Tongue (tissue), 2 donors: ENCODE measurements around the gene SMARCD3. TPM values are rescaled to one million over a fixed set of nuclear protein-coding genes. Genes with fewer than 3 reads are reported as not detected.

ENCODE experiments used
- DNase-seq: peaks from one replicate; pipeline ENCODE4 v3.0.0-alpha.2; 2015
- total RNA-seq: library from RNA; depleted of rRNA; stranded (reverse); fragments of >200 nt; gene quantifications from one replicate; pipeline ENCODE4 v1.2.3, GENCODE V29; 2014

Gene SMARCD3
- 72.5 TPM for total RNA-seq

DNA sequence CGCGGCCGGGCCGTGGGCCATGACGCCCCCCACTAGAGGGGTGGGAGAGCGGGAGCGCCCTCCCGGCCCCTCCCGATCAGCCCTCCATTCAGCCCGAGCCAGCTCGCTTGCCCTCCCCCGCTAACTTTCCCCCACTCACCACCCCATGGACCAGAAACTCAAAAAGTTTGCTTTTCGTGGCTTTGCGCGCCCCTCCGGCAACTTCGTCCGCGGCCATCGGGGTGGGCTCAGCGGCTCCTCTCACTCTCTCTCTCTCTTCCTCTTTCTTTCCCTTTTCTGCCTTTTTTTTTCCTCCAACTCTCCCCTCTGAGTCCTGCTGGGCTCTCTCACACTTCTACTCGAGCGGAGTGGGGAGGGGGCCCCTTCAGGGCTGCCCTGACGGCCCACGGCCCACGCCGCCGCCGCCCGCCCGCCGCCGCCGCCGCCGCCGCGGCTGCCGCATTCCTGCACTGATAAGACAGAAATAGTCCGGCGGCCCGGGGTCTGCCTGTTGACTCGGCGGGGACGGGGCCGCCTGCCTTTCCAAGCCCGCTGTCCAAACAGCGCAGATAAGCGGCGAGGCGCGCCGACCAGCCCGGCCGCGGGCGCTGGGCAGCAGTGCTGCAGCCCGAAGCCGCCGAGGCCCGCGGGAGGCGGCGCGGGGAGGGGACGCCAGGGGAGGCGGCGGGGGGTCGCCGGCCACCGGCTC is at the start of gene SMARCD3:
Gene SMARCD3 (minus strand): TSS at position 349 of the 688 bp plus-strand sequence. CDS start 132 bp downstream, at position 217.
- DNase-seq = peak; percentile 84

DNA sequence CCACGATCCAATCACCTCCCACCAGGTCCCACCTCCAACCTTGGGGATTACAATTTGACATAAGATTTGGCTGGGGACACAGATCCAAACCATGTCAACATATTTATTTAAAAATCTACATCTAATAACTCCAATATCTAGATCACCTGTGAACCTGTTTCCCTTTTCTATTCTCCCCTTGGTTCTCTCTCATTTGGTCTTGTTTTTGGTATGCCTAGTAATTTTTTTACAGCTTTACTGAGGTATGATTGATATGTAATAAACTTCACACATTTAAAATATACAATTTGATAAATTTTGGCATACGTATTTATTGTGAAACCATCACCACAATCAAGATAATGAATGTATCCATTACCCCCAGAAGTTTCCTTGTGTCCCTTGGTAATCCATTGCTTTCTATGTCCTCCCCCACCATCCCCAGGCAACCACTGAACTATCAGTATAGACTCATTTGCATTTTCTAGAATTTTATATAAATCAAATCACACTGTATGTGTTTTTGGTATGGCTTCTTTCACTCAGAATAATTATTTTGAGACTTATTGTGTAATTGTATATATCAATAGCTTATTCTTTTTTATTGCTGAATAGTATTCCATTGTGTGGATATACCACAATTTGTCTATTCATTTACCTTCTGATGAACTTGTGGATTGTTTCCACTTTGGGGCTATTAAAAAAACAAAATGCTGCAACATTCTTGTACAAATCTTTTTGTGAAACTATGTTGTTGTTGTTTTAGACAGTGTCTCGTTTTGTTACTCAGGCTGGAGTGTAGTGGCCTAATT is 47.9 kb upstream of the SMARCD3 start:
- DNase-seq = no peak

DNA sequence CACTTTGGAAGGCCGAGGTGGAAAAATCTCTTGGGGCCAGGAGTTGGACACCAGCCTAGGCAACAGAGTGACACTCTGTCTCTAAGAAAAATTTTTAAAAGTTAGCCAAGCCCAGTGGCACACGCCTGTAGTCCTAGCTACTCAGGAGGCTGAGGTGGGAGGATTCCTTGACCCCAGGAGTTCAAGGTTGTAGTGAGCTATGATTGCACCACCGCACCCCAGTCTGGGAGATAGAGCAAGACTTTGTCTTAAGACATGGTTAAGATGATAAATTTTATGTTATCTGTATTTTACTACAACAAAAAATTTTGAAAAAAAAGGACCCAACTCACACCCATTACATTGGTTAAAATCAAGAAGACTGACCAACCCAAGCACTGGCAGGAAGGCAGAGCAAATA is 44.4 kb upstream of the SMARCD3 start:
- DNase-seq = no peak

DNA sequence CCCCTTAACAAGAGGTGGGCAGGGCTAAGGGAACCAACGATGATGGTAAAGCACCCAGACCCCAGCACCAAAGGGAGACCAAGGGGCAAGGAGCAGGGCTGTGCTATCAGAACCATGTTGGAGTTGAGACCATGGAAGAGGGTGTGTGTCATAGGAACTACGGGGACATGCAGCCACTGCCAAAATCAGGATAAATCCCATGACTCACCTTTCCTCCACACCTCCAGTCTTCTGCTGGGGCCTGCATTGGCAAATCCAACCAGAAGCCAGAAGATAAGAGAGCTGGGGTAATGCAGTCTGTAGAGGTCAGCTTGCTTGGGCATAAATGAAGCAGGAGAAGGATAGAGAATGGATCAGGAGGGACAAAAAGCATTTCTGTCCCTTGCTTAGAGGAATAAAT is 42.7 kb upstream of the SMARCD3 start:
- DNase-seq = no peak

DNA sequence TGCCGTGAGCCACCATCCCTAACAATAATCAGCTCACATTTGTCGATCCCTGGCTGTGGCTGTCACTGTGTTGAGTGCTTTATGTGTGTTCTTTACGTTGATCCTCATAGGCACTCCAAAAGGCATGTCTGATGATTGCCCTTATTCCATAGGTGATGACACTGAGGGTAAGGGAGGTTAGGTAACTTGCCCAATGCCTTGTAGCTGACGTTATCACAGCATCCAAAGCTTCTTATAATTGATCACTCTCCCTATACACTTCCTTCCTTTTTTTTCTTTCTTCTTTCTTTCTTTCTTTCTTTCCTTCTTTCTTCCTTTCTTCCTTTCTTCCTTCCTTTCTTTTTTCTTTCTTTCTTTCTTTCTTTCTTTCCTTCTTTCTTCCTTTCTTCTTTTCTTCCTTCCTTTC is 41.9 kb upstream of the SMARCD3 start:
- DNase-seq = no peak

DNA sequence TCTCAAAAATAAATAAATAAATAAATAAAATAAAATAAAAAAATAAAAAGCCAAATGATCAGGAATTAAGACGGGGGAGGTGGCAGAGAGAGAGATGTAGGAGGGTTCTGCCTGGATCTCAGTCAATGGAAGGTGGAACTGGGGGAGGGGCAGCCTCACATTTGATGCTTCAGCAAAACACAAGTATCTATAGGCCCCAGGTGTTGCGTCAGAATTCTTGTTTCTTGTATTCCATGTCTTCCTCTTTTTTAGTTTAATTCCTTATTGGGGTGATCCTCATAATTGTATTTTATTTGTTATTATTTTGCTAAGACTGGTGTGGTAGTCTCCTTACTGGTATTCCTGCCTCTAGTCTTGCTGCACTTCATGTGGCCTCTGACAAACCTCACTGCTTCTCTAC is 41.4 kb upstream of the SMARCD3 start:
- DNase-seq = no peak

DNA sequence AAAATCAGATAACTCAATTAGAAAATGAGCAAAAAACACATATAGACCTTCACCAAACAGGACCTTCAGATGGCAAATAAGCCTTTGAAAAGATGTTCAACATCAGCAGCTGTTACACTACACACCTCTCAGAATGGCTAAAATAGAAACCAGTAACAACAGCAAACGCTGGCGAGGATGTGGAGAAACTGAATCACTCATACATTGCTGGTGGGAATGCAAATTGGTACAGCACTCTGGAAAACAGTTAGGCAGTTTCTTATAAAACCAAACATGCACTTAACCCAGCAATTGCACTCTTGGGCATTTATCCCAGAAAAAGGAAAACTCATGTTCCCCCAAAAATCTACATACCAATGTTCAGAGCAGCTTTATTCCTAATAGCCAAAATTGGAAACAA is 37.7 kb upstream of the SMARCD3 start:
- DNase-seq = no peak

DNA sequence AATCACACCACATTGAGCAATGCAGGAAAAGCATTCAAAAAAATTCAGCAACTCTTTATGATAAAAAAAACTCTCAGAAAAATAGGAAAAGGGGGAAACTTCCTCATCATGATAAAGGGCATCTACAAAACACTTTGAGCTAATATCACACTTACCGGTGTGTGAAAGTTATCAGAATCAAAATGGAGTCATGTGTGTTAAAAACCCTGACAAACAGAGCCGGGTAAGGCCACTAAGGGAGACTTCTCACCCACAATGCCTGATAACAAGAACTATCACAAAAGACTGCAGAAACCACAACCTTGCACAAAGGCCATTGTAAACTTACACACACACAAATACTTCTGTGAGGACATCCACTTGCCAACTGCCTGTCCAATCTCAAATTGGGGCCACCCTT is 34.8 kb upstream of the SMARCD3 start:
- no peak for DNase-seq

DNA sequence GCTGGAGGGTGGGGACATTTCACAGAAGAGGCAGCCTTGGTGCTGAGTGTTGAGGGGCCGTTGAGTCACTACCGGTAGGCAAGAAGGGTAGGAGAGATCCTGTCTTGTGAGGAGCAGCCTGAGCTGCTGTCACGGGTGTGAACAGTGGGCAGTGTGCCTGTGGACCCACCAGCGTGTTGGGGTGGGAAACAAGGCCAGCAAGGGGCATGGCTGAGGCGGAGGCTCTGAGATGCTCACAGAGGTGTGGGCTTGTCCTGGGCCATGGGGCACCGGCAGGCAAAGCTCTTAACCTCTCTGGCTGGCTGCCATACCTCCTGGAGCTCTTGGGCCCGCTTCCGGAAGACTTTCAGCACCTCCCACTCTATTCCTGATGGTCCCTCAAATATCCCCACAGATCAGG is 33.6 kb upstream of the SMARCD3 start:
- no peak for DNase-seq

DNA sequence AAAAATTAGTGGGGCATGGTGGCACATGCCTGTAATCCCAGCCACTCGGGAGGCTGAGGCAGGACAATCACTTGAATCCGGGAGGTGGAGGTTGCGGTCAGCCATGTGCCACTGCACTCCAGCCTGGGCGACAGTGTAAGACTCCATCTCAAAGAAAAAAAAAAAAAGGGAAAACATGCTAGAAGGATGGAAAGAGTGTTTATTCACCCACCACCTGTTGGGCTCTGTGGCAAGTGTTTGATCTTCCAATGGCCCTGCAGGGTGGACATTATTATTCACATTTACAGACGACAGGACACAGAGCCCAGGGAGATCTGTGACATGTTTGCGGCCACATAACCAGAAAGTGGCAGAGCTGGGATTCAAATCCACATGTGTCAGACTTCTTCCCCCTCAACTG is 33.2 kb upstream of the SMARCD3 start:
- DNase-seq = no peak

DNA sequence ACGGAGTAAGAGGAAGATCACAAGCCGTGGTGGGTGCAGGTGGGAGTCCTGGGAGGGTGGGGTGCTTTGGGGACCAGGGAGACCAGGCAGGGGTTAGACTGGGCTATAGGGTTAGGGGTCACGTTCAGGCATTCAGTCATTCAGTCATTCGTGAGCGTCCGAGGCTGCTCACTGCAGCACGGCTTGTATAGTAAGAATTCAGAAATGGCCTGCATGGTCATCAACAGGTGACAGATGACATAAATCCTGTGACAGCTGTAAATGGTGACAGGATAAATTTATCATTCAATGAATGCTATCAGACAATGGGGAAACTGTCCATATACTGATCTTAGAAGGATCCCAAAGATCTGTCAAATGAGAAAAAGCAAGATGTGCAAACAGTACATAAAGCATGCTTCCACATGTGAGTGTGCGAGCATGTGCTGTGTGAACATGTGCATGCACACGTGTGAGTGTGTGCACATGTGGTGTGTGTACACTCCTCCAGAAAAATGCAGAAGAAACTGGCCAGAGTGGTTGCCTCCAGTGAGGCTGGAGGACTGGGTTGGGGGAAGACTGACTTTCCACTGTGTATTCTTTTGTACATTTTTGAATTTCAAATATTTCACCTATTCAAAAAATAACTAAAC is 32.0 kb upstream of the SMARCD3 start:
- no peak for DNase-seq

DNA sequence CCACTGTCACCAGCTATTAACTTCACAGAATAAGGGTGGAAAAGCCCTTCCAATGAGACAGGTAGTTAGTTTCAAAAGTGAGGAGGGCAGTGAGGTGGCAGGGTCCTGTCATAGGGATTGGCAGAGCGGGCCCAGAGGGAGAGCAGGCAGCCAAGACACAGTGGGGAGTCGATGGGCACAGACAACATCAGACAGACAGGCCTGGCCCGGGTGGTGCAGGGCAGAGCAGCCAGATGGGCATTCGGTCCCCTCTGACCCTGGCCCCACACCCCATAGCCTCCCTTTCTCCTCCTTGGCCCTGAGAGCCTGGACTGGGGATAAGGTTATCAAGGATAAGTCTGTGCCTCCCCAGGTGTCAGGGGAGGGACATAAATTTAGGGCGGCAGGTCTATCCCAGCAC is 31.4 kb upstream of the SMARCD3 start:
- no peak for DNase-seq

DNA sequence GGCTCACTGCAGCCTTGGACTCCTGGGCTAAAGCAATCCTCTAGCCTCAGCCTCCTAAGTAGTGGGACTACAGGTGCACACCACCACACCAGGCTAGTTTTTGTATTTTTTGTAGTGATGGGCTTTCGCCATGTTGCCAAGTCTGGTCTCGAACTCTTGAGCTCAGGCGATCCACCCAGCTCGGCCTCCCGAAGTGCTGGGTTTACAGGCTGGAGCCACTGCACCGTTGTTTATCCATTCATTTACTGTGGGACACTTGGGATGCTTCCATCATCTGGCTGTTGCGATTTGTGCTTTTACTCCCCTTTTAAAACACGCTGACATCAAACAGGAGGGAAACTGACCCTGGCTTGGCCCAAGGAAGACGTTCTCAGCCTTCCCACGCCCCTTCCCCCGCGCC is 30.5 kb upstream of the SMARCD3 start:
- no peak for DNase-seq

DNA sequence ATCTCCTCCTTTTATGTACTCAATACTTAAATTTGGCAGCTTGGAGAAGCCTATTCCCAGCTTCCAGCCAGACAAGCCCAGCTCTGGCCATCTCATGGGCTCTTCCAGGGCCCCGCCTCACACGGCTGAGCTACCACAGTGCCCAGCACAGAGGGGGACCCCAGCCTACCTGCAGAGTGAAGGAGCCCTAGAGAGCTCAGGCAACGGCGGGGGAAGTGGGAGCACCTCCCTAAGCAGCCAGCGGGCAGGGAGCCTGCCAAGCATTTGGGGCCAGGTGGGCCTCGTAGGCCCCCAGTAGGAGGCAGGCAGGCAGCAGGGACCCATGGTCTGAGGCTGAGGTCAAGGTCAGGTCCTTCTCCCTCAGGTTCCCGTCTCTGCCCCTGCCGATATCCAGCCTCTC is 29.1 kb upstream of the SMARCD3 start:
- no peak for DNase-seq

DNA sequence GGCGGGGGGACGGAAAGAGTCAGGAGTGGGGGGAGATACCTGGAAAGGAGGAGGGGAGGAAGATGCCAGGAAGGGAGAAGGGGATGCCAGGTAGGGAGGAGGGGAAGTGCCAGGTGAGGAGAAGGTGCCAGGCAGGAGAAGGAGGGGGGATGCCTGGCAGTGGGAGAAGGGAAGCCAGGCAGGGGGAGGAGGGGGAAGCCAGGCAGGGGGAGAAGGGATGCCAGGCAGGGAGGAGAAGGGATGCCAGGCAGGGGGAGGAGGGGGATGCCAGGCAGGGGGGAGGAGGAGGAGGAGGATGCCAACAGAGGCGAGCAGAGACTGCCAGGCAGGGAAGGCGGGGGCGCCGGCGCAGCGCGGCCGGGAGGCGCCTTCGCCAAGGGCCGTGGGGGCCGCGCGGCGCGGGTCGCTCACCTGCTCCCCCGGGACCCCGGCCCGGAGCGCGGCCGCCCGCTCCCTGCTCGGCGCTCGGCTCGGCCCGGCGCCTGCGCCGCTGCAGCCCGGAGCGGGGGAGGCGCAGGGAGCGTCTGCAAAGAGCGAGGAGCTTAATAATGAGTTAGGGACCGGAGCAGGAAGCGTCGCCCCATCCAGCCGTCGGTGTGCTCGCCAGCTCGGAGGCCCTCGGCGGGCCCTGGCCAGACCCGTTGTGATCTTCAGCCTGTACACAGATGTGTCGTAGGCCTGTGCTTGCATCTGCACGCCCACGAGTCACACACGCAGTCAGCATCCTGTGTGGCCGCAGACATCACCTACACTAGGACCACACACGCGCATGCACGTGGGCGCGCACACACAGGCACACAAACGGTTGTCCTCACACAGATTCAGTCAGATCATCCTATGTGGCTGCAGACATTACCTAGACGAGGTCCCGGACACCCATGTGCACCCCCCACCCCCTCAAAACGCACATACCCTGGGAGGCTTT is 28.4 kb upstream of the SMARCD3 start:
- peak; percentile 77 for DNase-seq

DNA sequence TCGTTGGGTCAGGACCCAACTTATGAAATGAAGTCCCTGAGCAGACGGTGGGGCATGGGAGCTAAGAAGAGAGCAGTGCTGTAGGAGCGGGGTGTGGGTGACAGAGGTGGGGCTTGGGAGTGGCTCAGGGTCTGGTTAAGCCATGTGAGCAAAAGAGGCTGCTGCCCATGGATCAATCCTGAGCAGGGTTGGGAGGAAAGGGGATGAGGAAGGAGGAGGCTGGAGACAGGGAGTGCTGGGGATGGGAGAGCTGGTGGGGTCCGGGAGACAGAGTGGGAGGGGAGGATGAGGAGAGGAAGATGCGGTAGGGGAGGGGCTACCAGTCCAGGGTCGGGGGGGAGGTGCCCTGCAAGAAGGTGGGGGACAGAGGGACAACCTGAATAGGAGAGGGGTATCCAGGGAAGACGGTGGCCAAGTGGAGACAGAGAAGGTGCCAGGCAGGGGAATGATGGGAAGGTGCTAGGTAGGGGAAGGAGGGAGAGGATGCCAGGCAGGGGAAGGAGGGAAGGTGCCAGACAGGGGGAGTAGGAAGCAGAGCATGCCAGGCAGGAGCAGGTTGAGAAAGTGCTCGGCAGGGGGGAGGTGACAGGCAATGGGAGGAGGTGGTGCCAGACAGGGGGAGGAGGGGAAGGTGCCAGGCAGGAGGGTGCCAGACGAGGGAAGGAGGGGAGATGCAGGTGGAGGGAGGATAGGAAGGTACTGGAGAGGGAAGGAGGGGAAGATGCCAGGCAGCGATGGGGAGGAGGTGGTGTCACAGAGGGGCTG is 27.5 kb upstream of the SMARCD3 start:
- no peak for DNase-seq

DNA sequence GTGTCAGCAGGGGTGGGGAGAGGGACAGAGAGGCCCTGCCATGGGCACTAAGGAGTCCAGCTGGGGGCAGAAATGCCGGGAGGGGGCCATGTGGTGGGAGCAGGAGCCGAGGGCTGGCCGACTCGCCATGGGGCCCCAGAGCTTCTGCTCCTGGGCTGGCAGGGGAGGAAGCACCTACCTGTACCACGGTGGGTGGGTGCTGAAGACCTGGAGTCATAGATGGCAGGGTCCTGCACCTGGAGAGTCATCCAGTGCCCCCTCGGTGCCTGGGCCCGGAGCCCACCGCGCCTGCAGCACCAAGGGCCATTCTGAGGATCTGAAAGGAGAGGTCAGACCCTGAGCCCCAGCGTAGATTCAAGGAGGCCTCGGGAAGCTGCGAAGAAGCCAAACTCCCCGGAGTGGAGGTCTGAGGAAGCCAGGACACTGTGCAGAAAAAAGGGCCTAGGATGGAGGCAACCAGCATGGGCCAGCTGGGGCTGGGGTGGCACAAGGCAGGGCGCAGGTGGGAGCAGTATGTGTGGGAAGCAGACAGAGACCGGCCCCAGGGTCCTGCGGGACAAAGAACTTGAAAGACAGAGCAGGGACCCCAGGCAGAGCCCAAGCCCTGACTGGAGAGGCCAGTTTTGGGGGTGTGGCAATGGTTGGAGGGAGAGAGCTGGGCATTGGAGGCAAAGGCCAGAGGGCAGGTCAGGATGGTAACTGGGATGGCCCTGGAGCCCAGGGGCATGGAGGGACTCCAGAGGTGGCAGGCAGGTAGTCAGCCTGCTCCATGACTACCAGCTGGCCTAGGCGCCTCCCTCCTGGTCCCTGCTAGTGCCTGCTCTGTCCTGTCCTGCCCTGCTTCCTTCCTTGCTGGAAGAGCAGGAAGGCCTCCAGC is 26.7 kb upstream of the SMARCD3 start:
- no peak for DNase-seq

DNA sequence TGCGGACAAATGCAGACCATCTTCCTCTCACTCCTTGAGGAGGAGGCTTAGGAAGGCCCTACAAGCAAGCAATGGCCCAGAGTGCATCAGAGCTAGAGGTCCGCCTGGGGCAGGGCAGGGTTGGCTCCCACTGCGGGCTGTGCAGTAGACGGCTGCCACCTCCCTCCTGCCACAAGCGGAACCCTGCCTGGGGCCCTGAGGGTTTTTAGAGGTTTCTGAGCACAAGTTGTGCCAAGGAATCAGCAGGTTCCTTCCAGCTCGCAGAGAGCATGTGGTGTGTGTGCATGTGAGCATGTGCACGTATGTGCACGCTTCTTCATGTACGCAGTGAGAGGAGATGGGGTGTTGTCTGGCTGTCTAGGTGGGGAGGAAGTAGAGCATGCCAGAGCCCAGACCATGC is 25.9 kb upstream of the SMARCD3 start:
- DNase-seq = no peak

DNA sequence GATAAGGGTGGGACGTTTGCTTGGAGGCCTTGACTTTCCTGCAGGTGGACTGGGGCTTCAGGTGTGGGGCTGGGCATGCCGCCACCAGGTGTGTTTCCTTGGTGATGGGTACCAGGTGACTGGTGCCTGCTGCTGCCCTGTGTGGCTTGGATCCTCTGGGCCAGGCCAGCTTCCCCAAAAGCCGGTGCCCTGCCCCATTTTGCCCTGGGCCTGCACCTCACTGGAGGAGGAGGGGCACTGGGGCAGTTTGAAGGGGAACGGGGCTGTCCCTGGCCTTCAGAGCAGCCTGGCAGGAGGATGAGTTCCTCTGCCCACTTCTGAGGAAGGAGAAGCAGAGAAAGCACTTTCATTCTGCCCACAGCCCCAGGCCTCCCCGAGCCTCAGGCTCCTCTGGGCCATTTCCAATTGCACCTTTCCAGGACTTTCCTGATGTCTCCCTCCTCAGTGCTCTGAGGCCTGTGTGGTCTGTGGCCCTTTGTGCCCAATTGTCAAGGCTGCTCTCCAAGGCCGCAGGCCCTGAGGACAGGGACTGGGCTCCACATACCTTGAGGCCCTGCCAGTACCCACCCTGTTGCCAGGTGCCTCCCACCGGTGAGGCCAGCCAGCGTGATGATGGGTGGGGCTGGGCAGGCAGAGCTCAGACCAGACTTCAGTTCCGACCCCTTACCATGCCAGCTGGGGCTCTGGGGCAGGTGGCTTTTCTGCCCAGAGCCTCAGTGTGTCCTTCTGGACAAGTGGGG is 25.3 kb upstream of the SMARCD3 start:
- no peak for DNase-seq

DNA sequence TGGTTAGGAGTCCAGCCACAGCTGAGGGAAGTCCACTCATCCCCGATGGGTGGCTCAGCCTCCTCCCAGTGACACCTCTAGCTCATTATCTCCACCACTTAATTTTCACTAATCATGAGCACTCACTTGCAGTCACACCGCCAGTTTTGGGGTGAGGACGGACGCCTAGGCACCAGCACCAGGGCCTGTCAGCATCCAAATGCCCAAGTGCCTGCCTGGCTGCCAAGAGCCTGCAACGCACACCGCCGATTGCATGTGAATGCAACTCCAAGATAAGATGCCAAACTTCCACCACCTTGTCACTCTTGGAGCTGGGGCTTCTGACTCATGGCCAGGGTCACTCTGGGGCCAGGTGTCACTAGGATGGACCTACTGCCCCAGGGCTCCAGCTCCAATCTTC is 24.4 kb upstream of the SMARCD3 start:
- no peak for DNase-seq
